ENCODE results near the gene PRPH2.

The PRPH2 gene, protein sequence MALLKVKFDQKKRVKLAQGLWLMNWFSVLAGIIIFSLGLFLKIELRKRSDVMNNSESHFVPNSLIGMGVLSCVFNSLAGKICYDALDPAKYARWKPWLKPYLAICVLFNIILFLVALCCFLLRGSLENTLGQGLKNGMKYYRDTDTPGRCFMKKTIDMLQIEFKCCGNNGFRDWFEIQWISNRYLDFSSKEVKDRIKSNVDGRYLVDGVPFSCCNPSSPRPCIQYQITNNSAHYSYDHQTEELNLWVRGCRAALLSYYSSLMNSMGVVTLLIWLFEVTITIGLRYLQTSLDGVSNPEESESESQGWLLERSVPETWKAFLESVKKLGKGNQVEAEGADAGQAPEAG

DNA sequence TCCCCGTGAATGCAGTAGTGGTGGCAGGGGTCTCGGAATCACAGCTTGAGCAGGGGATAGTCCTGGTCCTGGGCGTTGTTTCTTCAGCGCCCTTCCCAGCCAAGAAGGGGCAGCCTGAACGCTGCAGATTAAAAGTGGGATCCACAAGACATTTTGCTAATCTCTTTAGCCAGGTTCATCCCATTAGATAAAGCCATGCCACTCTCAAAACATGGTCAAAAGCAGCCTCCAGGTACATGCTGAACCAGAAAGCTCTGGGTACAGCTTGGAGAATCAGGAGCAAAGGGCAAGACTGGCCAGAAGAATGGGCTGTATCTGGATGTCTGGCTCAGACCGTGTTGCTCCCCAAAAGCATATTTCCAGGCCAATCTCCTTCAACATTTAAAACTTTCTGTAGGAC lies at the start of gene PRPH2:
Gene PRPH2 (minus strand): TSS at position 101 of the 400 bp plus-strand sequence. CDS start 263 bp downstream, outside the sequence.
- no peaks in the 10 kb centered on the region for H3K27me3 ChIP-seq
- no peak within 1 kb of the TSS for H3K9ac ChIP-seq
- H3K4me2 ChIP-seq = no peak within 1 kb of the TSS
- TF ChIP-seq Cebpa-rat (IDR thresholded peaks at IDR 0.05) = no peak
- H3K9me3 ChIP-seq (replicated peaks in 1 of 11) = no peaks in the 10 kb centered on the region
- peaks cover 6 to 15% (median 13%) of the 10 kb centered on the region in 10 experiments; a peak in 18 of 20 replicates for H3K4me1 ChIP-seq
- H3K4me3 ChIP-seq = no peak within 1 kb of the TSS
- H3K36me3 ChIP-seq = no peaks in the 10 kb centered on the region
- H4K20me1 ChIP-seq = no peaks in the 10 kb centered on the region
- no peak within 1 kb of the TSS for H3K27ac ChIP-seq

DNA sequence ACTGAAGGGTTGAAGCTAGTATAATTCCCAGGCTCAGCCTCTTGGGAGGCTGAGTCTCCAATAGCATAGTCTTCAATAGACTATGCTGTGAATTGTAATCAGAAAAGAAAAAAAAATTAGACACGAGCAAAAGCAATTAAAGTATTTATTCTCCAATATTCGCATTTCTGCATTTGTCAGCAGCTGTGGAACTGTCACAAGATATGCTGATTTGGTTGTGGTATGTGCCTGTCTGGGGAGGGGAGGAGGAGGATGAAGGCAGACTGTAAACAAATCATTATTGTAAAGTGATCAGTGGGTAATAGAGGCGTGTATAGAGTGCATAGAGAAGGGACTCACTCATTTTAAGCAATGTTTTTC lies 49.3 kb upstream of the PRPH2 start:
- TF ChIP-seq Cebpa-rat (IDR thresholded peaks at IDR 0.05) = no peak
- Histone ChIP-seq H3K4me1 (peaks cover 26 to 57% (median 37%) of the 10 kb centered on the region in 10 experiments), H3K27ac (peak overlapping the region in 2 of 11 experiments; percentile 22 to 24; a peak in 1 of 22 replicates), H3K9me3 (replicated peaks in 1 of 11) (no peaks in the 10 kb centered on the region), H4K20me1 (no peaks in the 10 kb centered on the region), H3K36me3 (no peaks in the 10 kb centered on the region), H3K9ac (peak overlapping the region in 4 of 11 experiments; percentile 31 to 52 (median 40); a peak in 4 of 22 replicates), H3K4me3 (no peak overlapping the region), H3K4me2 (peak overlapping the region; percentile 45 to 91 (median 74)), H3K27me3 (peaks cover 0 to 12% (median 0%) of the 10 kb centered on the region in 11 experiments; a peak in 3 of 22 replicates)

DNA sequence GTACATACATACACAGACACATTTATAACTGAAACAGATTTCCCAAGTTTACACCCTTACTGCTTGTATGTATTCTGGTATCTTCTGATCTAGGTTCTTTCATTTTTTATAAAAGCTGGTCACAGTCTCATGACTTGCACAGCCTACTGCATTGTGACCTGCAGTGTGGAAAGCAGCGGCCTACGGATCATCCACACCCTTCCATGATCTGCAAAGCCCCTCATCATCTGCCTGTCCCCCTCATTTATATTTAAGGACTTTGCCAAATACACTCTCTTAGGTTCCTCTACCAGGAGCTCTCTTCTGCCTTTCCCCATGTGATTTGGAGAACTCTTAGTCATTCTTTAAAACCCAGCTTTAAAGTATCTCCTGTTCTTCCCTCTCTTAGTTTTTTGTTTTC lies 47.4 kb upstream of the PRPH2 start:
- Histone ChIP-seq H4K20me1 (no peaks in the 10 kb centered on the region), H3K9me3 (replicated peaks in 1 of 11) (no peaks in the 10 kb centered on the region), H3K27ac (no peak overlapping the region), H3K36me3 (peaks cover 0 to 6% (median 0%) of the 10 kb centered on the region in 11 experiments; a peak in 2 of 22 replicates), H3K4me2 (peak overlapping the region in 1 of 11 experiments; percentile 95; a peak in 2 of 22 replicates), H3K9ac (no peak overlapping the region), H3K27me3 (peaks cover 0 to 12% (median 0%) of the 10 kb centered on the region in 11 experiments; a peak in 3 of 22 replicates), H3K4me1 (peaks cover 19 to 41% (median 29%) of the 10 kb centered on the region in 10 experiments), H3K4me3 (no peak overlapping the region)
- TF ChIP-seq Cebpa-rat (IDR thresholded peaks at IDR 0.05) = no peak

DNA sequence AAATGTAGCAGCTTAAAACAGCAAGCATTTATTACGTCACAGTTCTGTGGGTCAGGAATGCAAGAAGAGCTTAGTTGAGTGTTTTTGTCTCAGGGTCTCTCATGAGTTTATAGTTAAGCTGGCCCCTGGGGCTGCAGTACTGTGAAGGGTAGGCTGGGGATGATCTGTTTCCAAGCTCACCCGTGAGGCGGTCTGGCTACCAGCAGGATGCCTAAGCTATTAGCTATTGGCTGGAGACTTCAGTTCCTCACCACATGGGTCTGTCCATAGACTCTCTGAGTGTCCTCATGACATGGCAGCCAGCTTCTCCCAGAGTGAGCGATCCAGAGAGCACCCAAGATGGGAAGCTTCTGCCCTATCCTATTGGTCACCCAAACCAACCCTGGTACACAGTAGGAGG lies 46.7 kb upstream of the PRPH2 start:
- H3K36me3 ChIP-seq = peaks cover 0 to 6% (median 0%) of the 10 kb centered on the region in 11 experiments; a peak in 2 of 22 replicates
- H3K4me1 ChIP-seq = peaks cover 11 to 33% (median 23%) of the 10 kb centered on the region in 10 experiments
- no peak overlapping the region for H3K27ac ChIP-seq
- no peaks in the 10 kb centered on the region for H3K9me3 ChIP-seq (replicated peaks in 1 of 11)
- no peaks in the 10 kb centered on the region for H4K20me1 ChIP-seq
- H3K4me3 ChIP-seq = no peak overlapping the region
- no peak for TF ChIP-seq Cebpa-rat (IDR thresholded peaks at IDR 0.05)
- H3K27me3 ChIP-seq = peaks cover 0 to 12% (median 0%) of the 10 kb centered on the region in 11 experiments; a peak in 3 of 22 replicates
- H3K4me2 ChIP-seq = no peak overlapping the region
- no peak overlapping the region for H3K9ac ChIP-seq

DNA sequence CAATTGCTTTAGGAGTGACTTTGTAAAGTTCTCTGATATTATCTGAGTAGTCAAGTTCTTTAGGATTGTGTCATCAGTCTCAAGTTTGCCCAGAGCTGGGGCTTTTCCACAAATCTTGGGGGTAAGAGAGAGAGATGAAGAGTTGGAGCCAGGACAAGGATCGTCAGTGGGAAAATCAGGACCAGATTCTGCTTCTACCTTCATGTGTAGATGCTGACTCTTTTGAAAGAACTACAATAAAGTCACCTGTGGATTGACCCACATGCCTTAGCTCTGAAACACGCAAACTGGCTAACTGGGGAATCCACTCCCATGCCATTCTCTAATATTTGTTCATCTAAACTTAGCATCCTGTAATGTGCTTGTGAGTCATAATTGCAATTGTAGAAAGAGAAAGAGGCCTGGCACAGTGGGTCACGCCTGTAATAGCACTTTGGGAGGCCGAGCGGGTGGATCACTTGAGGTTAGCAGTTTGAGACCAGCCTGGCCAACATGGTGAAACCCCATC lies 43.8 kb upstream of the PRPH2 start:
- Histone ChIP-seq H4K20me1 (no peaks in the 10 kb centered on the region), H3K36me3 (peaks cover 0 to 6% (median 0%) of the 10 kb centered on the region in 11 experiments; a peak in 2 of 22 replicates), H3K4me2 (no peak overlapping the region), H3K27ac (no peak overlapping the region), H3K9me3 (replicated peaks in 1 of 11) (no peaks in the 10 kb centered on the region), H3K4me3 (no peak overlapping the region), H3K9ac (no peak overlapping the region), H3K27me3 (peaks cover 0 to 7% (median 0%) of the 10 kb centered on the region in 11 experiments; a peak in 3 of 22 replicates), H3K4me1 (peaks cover 8 to 14% (median 12%) of the 10 kb centered on the region in 10 experiments)
- TF ChIP-seq Cebpa-rat (IDR thresholded peaks at IDR 0.05) = no peak

DNA sequence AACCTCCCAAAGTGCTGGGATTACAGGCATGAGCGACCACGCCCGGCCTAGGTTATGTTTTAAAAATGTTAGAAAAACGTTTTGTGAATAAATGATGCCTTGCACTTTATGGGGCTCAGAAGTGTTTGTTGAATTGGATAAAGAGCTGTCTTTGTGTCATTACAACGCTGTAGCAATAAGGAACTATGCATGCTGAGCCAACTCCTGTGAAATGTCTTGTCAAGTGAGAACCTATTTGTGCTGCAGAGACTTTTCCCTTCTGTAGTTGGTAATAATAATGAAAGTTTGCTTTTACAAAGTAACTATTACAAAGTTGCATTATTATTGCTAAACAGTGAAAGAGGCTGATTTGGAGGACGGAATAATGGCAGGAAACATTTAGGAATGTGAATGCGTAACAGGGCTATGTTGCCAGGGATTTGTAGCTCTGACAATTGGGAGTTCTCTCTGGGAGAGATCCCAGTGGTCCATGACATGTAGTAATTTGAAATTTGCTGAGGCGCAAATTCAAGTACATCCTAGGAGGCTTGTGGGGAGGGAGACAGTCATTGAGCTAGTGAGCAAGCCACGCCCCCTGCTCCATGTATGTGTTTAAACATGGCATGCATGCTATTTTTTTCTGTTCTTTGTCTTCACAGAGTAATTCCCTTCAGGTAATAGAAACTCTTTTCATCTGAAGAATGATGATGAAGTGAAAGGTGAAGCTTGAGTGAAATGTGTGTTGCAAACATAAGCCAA lies 42.7 kb upstream of the PRPH2 start:
- Histone ChIP-seq H3K4me3 (no peak overlapping the region), H3K9ac (no peak overlapping the region), H3K9me3 (replicated peaks in 1 of 11) (no peaks in the 10 kb centered on the region), H3K36me3 (peaks cover 0 to 6% (median 0%) of the 10 kb centered on the region in 11 experiments; a peak in 3 of 22 replicates), H3K27me3 (no peaks in the 10 kb centered on the region), H4K20me1 (no peaks in the 10 kb centered on the region), H3K4me1 (peaks cover 0 to 5% (median under 1%) of the 10 kb centered on the region in 10 experiments; a peak in 4 of 20 replicates), H3K27ac (no peak overlapping the region), H3K4me2 (no peak overlapping the region)
- no peak for TF ChIP-seq Cebpa-rat (IDR thresholded peaks at IDR 0.05)

DNA sequence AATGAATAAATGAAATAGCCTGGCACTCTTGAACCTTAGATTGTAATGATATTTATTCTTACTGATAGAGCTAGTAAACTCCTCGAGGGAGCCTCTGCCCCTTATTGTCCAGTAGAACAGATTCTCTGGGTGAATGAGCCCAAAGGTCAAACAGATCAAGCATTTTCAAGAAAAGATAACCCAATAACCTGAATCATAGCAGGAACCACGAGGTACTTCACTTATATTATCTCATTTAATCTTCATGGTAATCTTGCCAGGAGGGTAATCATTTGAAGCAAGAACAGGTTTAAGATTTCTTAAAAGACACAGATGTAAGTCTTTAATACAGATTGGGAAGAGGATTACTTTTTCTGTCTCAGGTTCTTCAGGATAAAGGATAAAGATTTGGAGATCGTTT lies 40.6 kb upstream of the PRPH2 start:
- Histone ChIP-seq H3K4me3 (no peak overlapping the region), H3K27me3 (no peaks in the 10 kb centered on the region), H3K4me2 (no peak overlapping the region), H3K36me3 (peaks cover 0 to 21% (median 0%) of the 10 kb centered on the region in 11 experiments; a peak in 6 of 22 replicates), H3K9ac (no peak overlapping the region), H3K4me1 (0 out of 20 replicates have a peak, but pooled peaks cover 0 to 5% (median 0%) of the 10 kb centered on the region in 10 experiments), H3K27ac (no peak overlapping the region), H4K20me1 (no peaks in the 10 kb centered on the region), H3K9me3 (replicated peaks in 1 of 11) (no peaks in the 10 kb centered on the region)
- no peak for TF ChIP-seq Cebpa-rat (IDR thresholded peaks at IDR 0.05)

DNA sequence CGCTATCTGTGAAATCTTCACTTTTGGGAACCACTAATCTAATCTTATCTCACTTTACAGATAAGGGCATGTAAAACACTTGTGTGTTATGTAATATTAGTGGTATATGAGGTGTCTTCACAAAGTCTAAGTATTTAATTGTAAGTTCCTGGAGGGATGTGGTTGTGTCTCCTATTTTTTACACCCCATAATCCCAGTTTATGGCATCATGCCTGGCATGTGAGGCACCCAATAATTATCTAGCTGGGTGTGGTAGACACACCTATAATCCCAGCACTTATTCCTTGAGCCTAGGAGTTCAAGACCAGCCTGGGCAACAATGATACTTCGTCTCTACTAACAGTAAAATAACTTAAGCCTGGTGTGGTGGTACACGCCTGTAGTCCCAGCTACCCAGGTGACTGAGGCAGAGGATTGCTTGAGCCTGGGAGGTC lies 40.0 kb upstream of the PRPH2 start:
- H3K27me3 ChIP-seq = no peaks in the 10 kb centered on the region
- H3K9ac ChIP-seq = no peak overlapping the region
- no peak for TF ChIP-seq Cebpa-rat (IDR thresholded peaks at IDR 0.05)
- no peak overlapping the region for H3K4me3 ChIP-seq
- H3K4me1 ChIP-seq = 0 out of 20 replicates have a peak, but pooled peaks cover 0 to 2% (median 0%) of the 10 kb centered on the region in 10 experiments
- H3K9me3 ChIP-seq (replicated peaks in 1 of 11) = no peaks in the 10 kb centered on the region
- peaks cover 0 to 21% (median 0%) of the 10 kb centered on the region in 11 experiments; a peak in 6 of 22 replicates for H3K36me3 ChIP-seq
- H3K27ac ChIP-seq = no peak overlapping the region
- no peak overlapping the region for H3K4me2 ChIP-seq
- no peaks in the 10 kb centered on the region for H4K20me1 ChIP-seq
